Measurements from ENCODE around the gene GPX2. TPM values are rescaled to one million over a fixed set of nuclear protein-coding genes. Genes with fewer than 3 reads are reported as not detected.

GPX2 gene
- total and polyA plus RNA-seq, 2 of the 8 experiments (the other 6 are each of a cell fraction or from before 2014, with no cell fraction given) = 0.30 to 0.89 TPM

DNA sequence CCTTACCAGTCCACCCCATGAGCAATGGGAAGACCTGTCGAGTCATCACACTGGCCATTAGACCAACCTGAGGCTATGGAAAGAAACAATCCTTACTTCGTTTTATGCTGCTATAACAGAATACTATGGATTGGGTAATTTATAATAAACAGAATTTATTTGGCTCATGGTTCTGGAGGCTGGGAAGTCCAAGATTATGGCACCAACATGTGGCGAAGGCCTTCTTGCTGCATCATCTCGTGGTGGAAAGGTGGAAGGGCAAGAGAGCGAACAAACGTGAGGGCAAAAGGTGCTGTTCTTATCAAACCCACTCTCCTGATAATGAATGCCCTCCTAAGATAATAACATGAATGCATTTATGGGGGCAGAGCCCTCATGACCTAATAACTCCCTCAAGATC, 53.2 kb downstream of the GPX2 start:
- Histone ChIP-seq H4K20me1 (replicated peaks in 1 of 2; ENCODE audit: control insufficient read depth in 1 of 2, insufficient read depth in 2 of 2, low read length in 2 of 2) (no peaks in the 10 kb centered on the region), H3K27ac (ENCODE audit: low read depth, low read length) (no peak overlapping the region), H3K4me2 (ENCODE audit: insufficient read depth in 1 of 2, low read depth in 2 of 2, low read length in 2 of 2) (no peak overlapping the region), H4K5ac (ENCODE audit: insufficient read length, low read depth, low read length) (no peak overlapping the region), H3K14ac (ENCODE audit: insufficient read length) (no peak overlapping the region), H2BK15ac (ENCODE audit: low read length) (no peak overlapping the region), H3K4me3 (ENCODE audit: extremely low read depth in 1 of 4, insufficient read depth in 2 of 4, low read depth in 3 of 4, low read length in 4 of 4) (no peak overlapping the region), H2BK5ac (ENCODE audit: low read depth, low read length) (no peak overlapping the region), H3K56ac (replicated peaks; ENCODE audit: insufficient read length, low read depth, low read length) (no peak overlapping the region), H4K8ac (ENCODE audit: extremely low read depth, insufficient read depth, low read length) (no peak overlapping the region), H3K36me3 (ENCODE audit: control insufficient read depth in 2 of 4, insufficient read depth in 4 of 4, low read length in 3 of 4) (no peaks in the 10 kb centered on the region), H3K4me1 (replicated peaks in 1 of 4; ENCODE audit: control insufficient read depth in 3 of 4, insufficient read depth in 4 of 4, low read length in 3 of 4) (no peaks in the 10 kb centered on the region), H2AK5ac (ENCODE audit: low read depth, low read length) (no peak overlapping the region), H2BK12ac (ENCODE audit: low read depth, low read length) (no peak overlapping the region), H3K27me3 (replicated peaks in 1 of 4; ENCODE audit: control insufficient read depth in 3 of 4, extremely low read depth in 1 of 4, insufficient read depth in 3 of 4, low read length in 3 of 4) (no peaks in the 10 kb centered on the region; a peak in 1 of 7 replicates), H2BK120ac (replicated peaks; ENCODE audit: low read depth, low read length) (no peak overlapping the region), H3K79me1 (ENCODE audit: low read depth, low read length) (no peaks in the 10 kb centered on the region), H4K91ac (replicated peaks; ENCODE audit: insufficient read length, low read length) (no peak overlapping the region), H3K9me3 (ENCODE audit: insufficient read depth in 2 of 2, low read depth in 1 of 2, low read length in 1 of 2) (no peaks in the 10 kb centered on the region), H3K79me2 (ENCODE audit: control insufficient read depth in 1 of 2, insufficient read depth in 2 of 2, low read length in 2 of 2) (no peaks in the 10 kb centered on the region), H3K23me2 (ENCODE audit: low read depth, low read length) (no peaks in the 10 kb centered on the region), H3K23ac (ENCODE audit: insufficient read length) (no peak overlapping the region), H3K9ac (replicated peaks in 1 of 4; ENCODE audit: extremely low read depth in 1 of 4, low read depth in 3 of 4, low read length in 3 of 4) (no peak overlapping the region), H3K4ac (replicated peaks; ENCODE audit: insufficient read length, low read depth, low read length) (no peak overlapping the region), H2BK20ac (ENCODE audit: low read length) (no peak overlapping the region), H2AFZ (ENCODE audit: low read length) (no peak overlapping the region), H3K18ac (ENCODE audit: extremely low read depth, low read length) (no peak overlapping the region)
- 91% methylated on average over 6 of the region's 6 CpGs; no CpG with 5 or more reads in 1 of the 2 experiments for WGBS, 2 experiments (ENCODE audit: extremely low coverage in 1 of 2, insufficient coverage in 1 of 2, insufficient read length in 1 of 2, insufficient replicate concordance in 2 of 2, low coverage in 1 of 2, low lambda C conversion rate in 2 of 2, missing lambda C conversion rate in 1 of 2)
- FAIRE-seq (no peak), DNase-seq (ENCODE audit: low read depth in 1 of 2, low spot score in 2 of 2) (no peak)
- ChIA-PET CTCF (ENCODE audit: partially characterized antibody) (interaction anchor here (0.6 to 8.8 kb wide), 12 partner anchors 10 to 118 kb away, joined by 3 to 323 read pairs (median 32); partner anchors contain the start of gene SPTB), POLR2A (ENCODE audit: partially characterized antibody) (interaction anchor here (0.6 to 1.8 kb wide), 2 partner anchors 9 to 107 kb away, joined by 3 to 6 read pairs; no protein-coding TSS in a partner anchor)
- TF ChIP-seq, protein P1, sequence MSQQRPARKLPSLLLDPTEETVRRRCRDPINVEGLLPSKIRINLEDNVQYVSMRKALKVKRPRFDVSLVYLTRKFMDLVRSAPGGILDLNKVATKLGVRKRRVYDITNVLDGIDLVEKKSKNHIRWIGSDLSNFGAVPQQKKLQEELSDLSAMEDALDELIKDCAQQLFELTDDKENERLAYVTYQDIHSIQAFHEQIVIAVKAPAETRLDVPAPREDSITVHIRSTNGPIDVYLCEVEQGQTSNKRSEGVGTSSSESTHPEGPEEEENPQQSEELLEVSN (IDR thresholded peaks at IDR 0.05) = no peak
- TF ChIP-seq SP1 (IDR thresholded peaks at IDR 0.05; ENCODE audit: low read depth, low read length) (no peak), PHF8 (conservative IDR thresholded peaks at IDR 0.05; ENCODE audit: low read depth, low read length) (no peak), RAD21 (IDR thresholded peaks at IDR 0.05 in 1 of 2, conservative IDR thresholded peaks at IDR 0.05 in 1 of 2; ENCODE audit: low read depth in 2 of 2, low read length in 2 of 2) (no peak), NANOG (IDR thresholded peaks at IDR 0.05; ENCODE audit: insufficient read depth, low read depth, low read length, poor library complexity, severe bottlenecking) (no peak), RNF2 (IDR thresholded peaks at IDR 0.05; ENCODE audit: borderline replicate concordance, low read depth, low read length, missing control alignments, poor library complexity, severe bottlenecking) (no peak), TBP (IDR thresholded peaks at IDR 0.05; ENCODE audit: low read depth, low read length) (no peak), KDM4A (IDR thresholded peaks at IDR 0.05; ENCODE audit: low read depth, low read length, severe bottlenecking) (no peak), GABPA (IDR thresholded peaks at IDR 0.05; ENCODE audit: borderline replicate concordance, insufficient read depth, low read length) (no peak), JUND (IDR thresholded peaks at IDR 0.05; ENCODE audit: low read length) (no peak), YY1 (IDR thresholded peaks at IDR 0.05; ENCODE audit: low read depth, low read length) (no peak), FOSL1 (IDR thresholded peaks at IDR 0.05; ENCODE audit: insufficient read depth, low read depth, low read length) (no peak)
